HL-60/S4 treated with retinoic acid at 250 ng/mL for 4 days and 3 days (cell line): ENCODE results near the gene ABHD16A.

Source experiments
- in situ Hi-C: fragments of 300-500 bp; cut with MboI; formaldehyde crosslinking; loops from 2 replicates; pipeline ENCODE4 v1.7.0; 2022; ENCODE audit warnings: low sequenced_read_pairs

Gene ABHD16A

GRCh38 chr6:31702819-31703716, at the start of gene ABHD16A:
TSS of gene ABHD16A (minus strand) at chr6:31703324. CDS start at chr6:31703281, 43 bp downstream.
- in situ Hi-C loops, result no loop called here

- in situ Hi-C loops, result no loop called here
Observed at GRCh38 chr6:31752739-31753319, 49.7 kb upstream of the ABHD16A start.

- in situ Hi-C loops, result no loop called here
Observed at GRCh38 chr6:31750411-31751022, 47.4 kb upstream of the ABHD16A start.

- in situ Hi-C loops, result no loop called here
Observed at GRCh38 chr6:31749301-31750036, 46.3 kb upstream of the ABHD16A start.

GRCh38 chr6:31744422-31744821, 41.3 kb upstream of the ABHD16A start:
- in situ Hi-C loops, result no loop called here

GRCh38 chr6:31742894-31743293, 39.8 kb upstream of the ABHD16A start:
- in situ Hi-C loops, result no loop called here

- in situ Hi-C loops, result no loop called here
Observed at GRCh38 chr6:31741815-31742214, 38.7 kb upstream of the ABHD16A start.

- in situ Hi-C loops, result no loop called here
Observed at GRCh38 chr6:31740397-31741223, 37.5 kb upstream of the ABHD16A start.

- in situ Hi-C loops, result no loop called here
Observed at GRCh38 chr6:31739639-31740396, 36.7 kb upstream of the ABHD16A start, which contains the start of gene MSH5. TSS of gene MSH5 (plus strand) at chr6:31740005. CDS start at chr6:31740467, 462 bp downstream.

GRCh38 chr6:31737991-31738979, 35.2 kb upstream of the ABHD16A start:
- in situ Hi-C loops, result no loop called here

- in situ Hi-C loops, result no loop called here
Observed at GRCh38 chr6:31737315-31737990, 34.3 kb upstream of the ABHD16A start.

GRCh38 chr6:31736768-31737314, 33.7 kb upstream of the ABHD16A start:
- in situ Hi-C loops, result no loop called here

GRCh38 chr6:31736021-31736767, 33.1 kb upstream of the ABHD16A start, which contains the start of gene CLIC1:
TSS of gene CLIC1 (minus strand) at chr6:31736530. CDS start at chr6:31736300, 230 bp downstream.
- in situ Hi-C loops, result no loop called here

- in situ Hi-C loops, result no loop called here
Observed at GRCh38 chr6:31734821-31735406, 31.8 kb upstream of the ABHD16A start.

- in situ Hi-C loops, result no loop called here
Observed at GRCh38 chr6:31734247-31734820, 31.2 kb upstream of the ABHD16A start.

- in situ Hi-C loops, result no loop called here
Observed at GRCh38 chr6:31733734-31734133, 30.6 kb upstream of the ABHD16A start.
